K562 (cell line): Measurements from ENCODE around the gene SLC12A9. TPM values are rescaled to one million over a fixed set of nuclear protein-coding genes. Genes with fewer than 3 reads are reported as not detected.

Source experiments
- CBX1 ChIP-seq: sonication (generic); IDR thresholded peaks from 2 replicates; pipeline ENCODE4 v1.6.1; 2016; ENCODE audit warnings: antibody characterized with exemption, low read depth, mild to moderate bottlenecking
- CHD7 ChIP-seq: fragments of 200-600 bp; sonication (generic); IDR thresholded peaks from one replicate; pipeline ENCODE4 v1.6.1; 2012; ENCODE audit warnings: mild to moderate bottlenecking, low read depth, low read length, inconsistent platforms
- E2F5 ChIP-seq: sonication (generic); formaldehyde crosslinking; IDR thresholded peaks from 2 replicates; pipeline ENCODE4 v1.8.0; 2022; ENCODE audit warnings: mild to moderate bottlenecking, missing genetic modification reagents
- EZH2 ChIP-seq: IDR thresholded peaks from 2 replicates; pipeline ENCODE4 v1.6.1; 2012; ENCODE audit warnings: low read depth, mild to moderate bottlenecking, inconsistent platforms, low read length, borderline replicate concordance
- KDM1A ChIP-seq, 2 experiments: fragments of 450-650 bp; IDR thresholded peaks; 2 replicates each; pipeline ENCODE4 v1.6.1; 2016; ENCODE audit warnings: mild to moderate bottlenecking in 2 of 2
- KLF6 ChIP-seq: fragments of 250-450 bp; sonication (Bioruptor Pico); IDR thresholded peaks from 2 replicates; pipeline ENCODE4 v1.4.0; 2020; ENCODE audit warnings: mild to moderate bottlenecking, moderate library complexity, borderline replicate concordance
- MCM3 ChIP-seq: fragments of 450-650 bp; IDR thresholded peaks from 2 replicates; pipeline ENCODE4 v1.6.1; 2016
- TAF1 ChIP-seq: IDR thresholded peaks from 2 replicates; pipeline ENCODE4 v1.6.1; 2011; ENCODE audit warnings: mild to moderate bottlenecking, low read length, moderate library complexity; ENCODE audit not compliant: insufficient read depth, control insufficient read depth, severe bottlenecking; ENCODE audit errors: extremely low read depth
- TAL1 ChIP-seq: fragments of 450-650 bp; IDR thresholded peaks from 2 replicates; pipeline ENCODE4 v1.6.1; 2016; ENCODE audit warnings: mild to moderate bottlenecking
- TRIM25 ChIP-seq: fragments of 450-650 bp; IDR thresholded peaks from 2 replicates; pipeline ENCODE4 v1.7.0; 2016; ENCODE audit warnings: borderline replicate concordance
- VEZF1 ChIP-seq: fragments of 200-800 bp; sonication (Bioruptor generic); IDR thresholded peaks from 2 replicates; pipeline ENCODE4 v1.6.1; 2017; ENCODE audit warnings: missing genetic modification characterization, missing compliant biosample characterization
- ZNF785 ChIP-seq: fragments of 250-450 bp; sonication (Bioruptor Pico); IDR thresholded peaks from 2 replicates; pipeline ENCODE4 v1.4.0; 2020; ENCODE audit warnings: mild to moderate bottlenecking
- polyA plus RNA-seq, 8 experiments: library from polyadenylated mRNA; depleted of rRNA in 4 of 8; stranded (reverse) in 5 of 8; unstranded in 3 of 8; fragments of >200 nt; fragmentation: Nextera tagmentation in 2 of 8; fragmentation: Illumina TruSeq in 1 of 8; extraction: Ambion mirVana in 2 of 8; extraction: Trizol in 1 of 8; gene quantifications; 2 replicates each; pipeline versions ENCODE4 v1.2.1 to v1.2.3, GENCODE V29; 2011 to 2014; ENCODE audit warnings: inconsistent platforms in 1 of 8, missing spikeins in 1 of 8
- total RNA-seq, 7 experiments: library from RNA; depleted of rRNA in 6 of 7; stranded (reverse); fragments of >200 nt in 6 of 7; fragmentation: Illumina TruSeq in 2 of 7; extraction: Trizol in 2 of 7; gene quantifications; 2 replicates each; pipeline versions ENCODE4 v1.2.1 to v1.2.3, GENCODE V29; 2011 to 2021; ENCODE audit warnings: low replicate concordance in 1 of 7

Gene SLC12A9
- total and polyA plus RNA-seq, 9 of the 15 experiments (the other 6 are each of a cell fraction or from before 2014, with no cell fraction given): 0.06 to 20.2 (median 10.7) TPM

GRCh38 chr7:100897772-100898454 is 45.4 kb downstream of the SLC12A9 start (continued):
- TF ChIP-seq TAF1 (no peak), EZH2 (no peak), KLF6 (CRISPR knock-in tag) (no peak), CBX1 (no peak), TRIM25 (no peak), MCM3 (no peak), E2F5 (CRISPR knock-in tag) (no peak), KDM1A (IDR thresholded peaks at IDR 0.05) (no peak; a peak in 2 of 4 replicates), TAL1 (peak; percentile 78), CHD7 (no peak), VEZF1 (no peak), ZNF785 (CRISPR knock-in tag) (no peak)
